Measurements from ENCODE around the gene MARCHF10.

GRCh38 chr17:62825182-62825581 lies 17.1 kb upstream of the MARCHF10 start:
- TF ChIP-seq CTCF (IDR thresholded peaks at IDR 0.05) = no peak
- no peak for TF ChIP-seq POLR2A (IDR thresholded peaks at IDR 0.05)

All from testis (tissue), 2 donors.